Measurements from ENCODE around the gene OR4E2.
"Not testable (repeated sequence)": the region's sequence is repeated elsewhere in the genome, so short reads cannot be mapped to it uniquely, and the experiment has no call there.

OR4E2 gene

GRCh38 chr14:21697662-21698061, 44.0 kb downstream of the OR4E2 start:
- DNase-seq (ENCODE audit: low read depth) = not testable (repeated sequence)

DNA sequence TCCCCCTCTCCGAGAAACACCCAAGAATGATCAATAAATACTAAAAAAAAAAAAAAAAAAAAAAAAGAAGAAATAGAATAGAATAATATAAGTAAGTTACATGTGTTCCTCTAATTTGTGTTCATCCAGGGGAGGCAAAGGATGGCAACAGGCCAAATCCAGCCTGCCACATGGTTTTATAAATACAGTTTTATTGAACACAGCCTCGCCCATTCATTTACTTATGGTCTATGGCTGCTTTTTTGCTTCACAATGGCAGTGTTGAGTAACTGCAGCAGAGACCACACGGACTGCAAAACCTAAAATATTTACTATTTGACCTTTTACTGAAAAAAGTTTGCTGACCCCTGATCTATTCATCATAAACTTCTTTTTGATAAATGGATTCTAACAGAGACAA, 44.9 kb downstream of the OR4E2 start:
- not testable (repeated sequence) for DNase-seq (ENCODE audit: low read depth)

- DNase-seq (ENCODE audit: low read depth) = no peak
Measured at GRCh38 chr14:21699551-21699950, 45.9 kb downstream of the OR4E2 start.

GRCh38 chr14:21702316-21702715, 48.7 kb downstream of the OR4E2 start:
- DNase-seq (ENCODE audit: low read depth) = no peak

DNA sequence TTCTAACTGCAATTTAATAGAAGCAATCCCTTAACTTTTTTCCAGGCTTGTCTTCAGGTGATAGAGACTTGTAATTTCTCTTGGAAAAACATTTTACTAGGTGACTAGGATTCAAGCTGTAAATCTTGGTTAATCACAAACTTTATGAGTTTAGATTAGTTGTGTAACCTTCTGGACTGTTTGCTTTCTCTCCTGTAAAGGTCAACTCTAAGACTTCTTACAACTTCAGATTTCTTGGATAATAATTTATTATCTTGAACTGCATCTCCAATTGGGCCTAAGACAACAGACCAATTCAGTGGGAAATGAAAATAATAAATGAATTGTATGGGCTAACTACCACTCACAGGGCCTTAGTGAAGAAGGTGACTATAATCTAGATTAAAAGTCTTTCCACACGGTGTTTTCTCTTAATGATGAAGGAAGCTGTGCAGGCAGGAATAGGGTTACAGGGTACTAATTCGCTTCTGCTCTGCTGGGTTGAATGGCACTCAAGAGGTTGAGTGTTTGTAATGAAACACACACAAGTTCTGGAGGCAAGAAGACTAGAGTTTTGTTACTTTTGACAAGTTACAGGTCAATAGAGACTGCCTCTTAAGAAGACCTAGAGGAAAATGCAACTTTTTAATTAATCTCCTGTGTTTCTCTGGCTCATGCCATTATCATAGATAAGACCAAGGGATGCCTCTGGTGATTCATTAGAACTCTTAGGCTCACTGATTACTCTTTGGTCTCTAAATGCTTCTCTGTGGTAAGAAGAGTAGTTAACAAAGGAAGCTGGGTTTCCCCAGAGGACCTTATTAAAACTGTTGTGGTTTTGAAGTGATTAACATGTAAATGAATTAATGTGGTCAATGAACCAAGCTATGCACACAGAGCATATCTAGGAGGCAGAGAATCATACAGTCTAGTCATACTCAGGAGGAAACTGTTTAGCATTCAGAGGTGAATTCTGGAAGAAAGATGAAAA, 50.0 kb downstream of the OR4E2 start:
- DNase-seq (ENCODE audit: low read depth) = no peak

GRCh38 chr14:21704338-21704737, 50.7 kb downstream of the OR4E2 start:
- DNase-seq (ENCODE audit: low read depth) = no peak

- no peak for DNase-seq (ENCODE audit: low read depth)
Measured at GRCh38 chr14:21711360-21711961, 57.8 kb downstream of the OR4E2 start.

- DNase-seq (ENCODE audit: low read depth) = no peak
Measured at GRCh38 chr14:21712036-21712435, 58.4 kb downstream of the OR4E2 start.

GRCh38 chr14:21714318-21714929, 60.8 kb downstream of the OR4E2 start:
- no peak for DNase-seq (ENCODE audit: low read depth)

Measured in stimulated activated CD8-positive, alpha-beta memory T cell treated with anti-CD3 and anti-CD28 coated beads, Interleukin-15, amount 100 ng/mL, for 24 hours (primary cell).